Kidney epithelial cell (primary cell): ENCODE measurements around the gene OR10R2. TPM values are rescaled to one million over a fixed set of nuclear protein-coding genes. Genes with fewer than 3 reads are reported as not detected.

Experiments
- DNase-seq: peaks from one replicate; pipeline ENCODE4 v3.0.0-alpha.2; 2010; ENCODE audit warnings: low read depth
- H3K27me3 ChIP-seq: 2 replicates; pipeline ENCODE4 v1.6.0; 2011; ENCODE audit warnings: low read length; ENCODE audit not compliant: control insufficient read depth, insufficient read depth
- H3K36me3 ChIP-seq: 2 replicates; pipeline ENCODE4 v1.5.1; 2011; ENCODE audit warnings: low read length; ENCODE audit not compliant: control insufficient read depth, insufficient read depth
- H3K4me3 ChIP-seq: 2 replicates; pipeline ENCODE4 v1.5.1; 2011; ENCODE audit warnings: low read depth, mild to moderate bottlenecking, control low read depth, low read length
- total RNA-seq: library from RNA; depleted of rRNA; stranded (reverse); fragments of >200 nt; gene quantifications from 2 replicates; pipeline ENCODE4 v1.2.3, GENCODE V29; 2015
- TF ChIP-seq, protein P1 (sequence below): IDR thresholded peaks from 2 replicates; pipeline ENCODE4 v1.5.1; 2011; ENCODE audit warnings: mild to moderate bottlenecking, moderate library complexity, low read length, control low read depth, inconsistent platforms; ENCODE audit not compliant: insufficient read depth, poor library complexity, severe bottlenecking

The OR10R2 gene
- total RNA-seq, 1 donor from 2014 or later: not detected

DNA sequence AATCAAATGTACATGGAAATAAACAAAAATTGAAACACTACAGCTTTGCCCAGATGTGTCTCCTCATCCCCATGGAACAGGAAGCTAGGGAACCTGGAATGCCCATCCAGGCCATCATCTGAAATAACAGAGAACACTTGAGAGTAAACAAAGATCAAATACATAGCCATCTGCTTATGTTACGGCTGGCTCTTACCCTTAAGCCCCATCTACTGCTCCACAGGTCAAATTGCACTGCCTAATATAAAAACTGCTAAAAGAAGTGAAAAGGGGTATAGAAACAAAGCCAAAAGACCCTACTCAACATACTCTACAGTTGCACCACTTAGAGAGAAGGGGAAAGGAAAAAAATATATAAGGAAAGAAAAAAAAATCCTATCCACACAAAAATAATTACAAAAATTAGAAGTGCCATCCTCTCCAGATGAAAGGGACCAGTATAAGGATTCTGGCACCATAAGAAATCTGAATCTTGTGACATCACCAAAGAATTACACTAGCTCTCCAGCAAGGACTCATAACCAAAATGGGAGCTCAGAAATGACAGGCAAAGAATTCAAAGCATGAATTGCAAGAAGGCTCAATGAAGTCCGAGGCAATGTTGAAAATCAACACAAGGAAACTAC, 55.3 kb downstream of the OR10R2 start:
- TF ChIP-seq, protein P1, sequence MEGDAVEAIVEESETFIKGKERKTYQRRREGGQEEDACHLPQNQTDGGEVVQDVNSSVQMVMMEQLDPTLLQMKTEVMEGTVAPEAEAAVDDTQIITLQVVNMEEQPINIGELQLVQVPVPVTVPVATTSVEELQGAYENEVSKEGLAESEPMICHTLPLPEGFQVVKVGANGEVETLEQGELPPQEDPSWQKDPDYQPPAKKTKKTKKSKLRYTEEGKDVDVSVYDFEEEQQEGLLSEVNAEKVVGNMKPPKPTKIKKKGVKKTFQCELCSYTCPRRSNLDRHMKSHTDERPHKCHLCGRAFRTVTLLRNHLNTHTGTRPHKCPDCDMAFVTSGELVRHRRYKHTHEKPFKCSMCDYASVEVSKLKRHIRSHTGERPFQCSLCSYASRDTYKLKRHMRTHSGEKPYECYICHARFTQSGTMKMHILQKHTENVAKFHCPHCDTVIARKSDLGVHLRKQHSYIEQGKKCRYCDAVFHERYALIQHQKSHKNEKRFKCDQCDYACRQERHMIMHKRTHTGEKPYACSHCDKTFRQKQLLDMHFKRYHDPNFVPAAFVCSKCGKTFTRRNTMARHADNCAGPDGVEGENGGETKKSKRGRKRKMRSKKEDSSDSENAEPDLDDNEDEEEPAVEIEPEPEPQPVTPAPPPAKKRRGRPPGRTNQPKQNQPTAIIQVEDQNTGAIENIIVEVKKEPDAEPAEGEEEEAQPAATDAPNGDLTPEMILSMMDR: peak; percentile 53
- H3K27me3 ChIP-seq: no peaks in the 10 kb centered on the region
- H3K36me3 ChIP-seq: no peaks in the 10 kb centered on the region
- no peak overlapping the region for H3K4me3 ChIP-seq
- no peak for DNase-seq

Other genes starting within 250 kb of the OR10R2 start
- not detected in 2 replicates for gene CD1A, start 217.8 kb upstream of the OR10R2 start, total RNA-seq
- not detected in 2 replicates for gene CD1C, start 182.3 kb upstream of the OR10R2 start, total RNA-seq
- not detected in 2 replicates for gene CD1B, start 140.7 kb upstream of the OR10R2 start, total RNA-seq
- gene CD1E, start 118.3 kb upstream of the OR10R2 start, total RNA-seq: not detected in 2 replicates
- not detected in 2 replicates for gene OR10T2, start 72.8 kb upstream of the OR10R2 start, total RNA-seq
- gene OR10K2, start 46.0 kb upstream of the OR10R2 start, total RNA-seq: not detected in 2 replicates
- gene OR10K1, start 10.4 kb upstream of the OR10R2 start, total RNA-seq: not detected in 2 replicates
- not detected in 2 replicates for gene OR6Y1, start 82.2 kb downstream of the OR10R2 start, total RNA-seq
- not detected in 2 replicates for gene OR6P1, start 98.4 kb downstream of the OR10R2 start, total RNA-seq
- gene OR10X1, start 107.7 kb downstream of the OR10R2 start, total RNA-seq: not detected in 2 replicates
- not detected in 2 replicates for gene OR10Z1, start 133.0 kb downstream of the OR10R2 start, total RNA-seq
- not detected in 2 replicates for gene SPTA1, start 214.5 kb downstream of the OR10R2 start, total RNA-seq
- not detected in 2 replicates for gene OR6K2, start 228.4 kb downstream of the OR10R2 start, total RNA-seq
- not detected in 2 replicates for gene OR6K3, start 248.5 kb downstream of the OR10R2 start, total RNA-seq